ENCODE measurements around the gene RPL41. TPM values are rescaled to one million over a fixed set of nuclear protein-coding genes. Genes with fewer than 3 reads are reported as not detected.

Gene RPL41
- total RNA-seq, 1 donor from 2014 or later, result 3,805 TPM

- DNase-seq (ENCODE audit: low spot score), result no peak
- peaks cover 10% of the 10 kb centered on the region for H3K27me3 Mint-ChIP-seq (ENCODE audit: insufficient read depth, low read depth)
- Histone ChIP-seq H3K4me3 (no peak overlapping the region), H3K36me3 (no peaks in the 10 kb centered on the region), H3K4me1 (no peaks in the 10 kb centered on the region), H2AFZ (replicated peaks) (no peak overlapping the region), H3F3A (ENCODE audit: low read depth) (peaks cover 5% of the 10 kb centered on the region), H3K27ac (no peak overlapping the region), H4K20me1 (ENCODE audit: low read depth) (no peaks in the 10 kb centered on the region), H3K4me2 (no peak overlapping the region), H3K9ac (no peak overlapping the region), H3K9me3 (ENCODE audit: low read depth) (no peaks in the 10 kb centered on the region), H3K79me2 (ENCODE audit: low read depth) (no peaks in the 10 kb centered on the region), H3K27me3 (no peaks in the 10 kb centered on the region)
- no peak overlapping the region for H3K4me3 Mint-ChIP-seq
- no peaks in the 10 kb centered on the region for H3K36me3 Mint-ChIP-seq
- H3K9me3 Mint-ChIP-seq, result no peaks in the 10 kb centered on the region
- no peaks in the 10 kb centered on the region for H3K4me1 Mint-ChIP-seq
- no peak overlapping the region for H3K27ac Mint-ChIP-seq
- TF ChIP-seq EZH2phosphoT487 (IDR thresholded peaks at IDR 0.05), result no peak
- no peak for TF ChIP-seq EZH2 (IDR thresholded peaks at IDR 0.05)
Observed at GRCh38 chr12:56087220-56087619, 29.2 kb upstream of the RPL41 start.

DNA sequence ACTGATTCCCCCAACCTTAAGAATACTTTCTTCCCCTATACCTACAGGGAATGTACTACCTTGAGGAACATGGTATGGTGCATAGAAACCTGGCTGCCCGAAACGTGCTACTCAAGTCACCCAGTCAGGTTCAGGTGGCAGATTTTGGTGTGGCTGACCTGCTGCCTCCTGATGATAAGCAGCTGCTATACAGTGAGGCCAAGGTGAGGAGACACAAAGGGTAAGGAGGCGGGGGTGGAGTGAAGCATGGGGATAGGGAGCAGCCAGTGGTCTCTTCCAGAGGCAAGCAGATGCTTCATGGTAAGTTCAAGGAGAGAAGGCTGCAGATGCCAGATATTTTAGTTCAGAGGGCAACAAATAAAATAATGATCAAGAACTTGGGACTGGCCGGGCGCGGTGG, 18.7 kb upstream of the RPL41 start:
- H3K4me1 Mint-ChIP-seq, result peaks cover 4% of the 10 kb centered on the region
- peaks cover 2% of the 10 kb centered on the region for H3K9me3 Mint-ChIP-seq
- Histone ChIP-seq H3K4me3 (no peak overlapping the region), H3F3A (ENCODE audit: low read depth) (no peaks in the 10 kb centered on the region), H3K4me2 (no peak overlapping the region), H2AFZ (replicated peaks) (no peak overlapping the region), H3K9me3 (ENCODE audit: low read depth) (no peaks in the 10 kb centered on the region), H4K20me1 (ENCODE audit: low read depth) (no peaks in the 10 kb centered on the region), H3K36me3 (no peaks in the 10 kb centered on the region), H3K27me3 (no peaks in the 10 kb centered on the region), H3K79me2 (ENCODE audit: low read depth) (no peaks in the 10 kb centered on the region), H3K9ac (no peak overlapping the region), H3K4me1 (no peaks in the 10 kb centered on the region), H3K27ac (no peak overlapping the region)
- H3K27ac Mint-ChIP-seq, result no peak overlapping the region
- no peaks in the 10 kb centered on the region for H3K36me3 Mint-ChIP-seq
- peaks cover 2% of the 10 kb centered on the region for H3K27me3 Mint-ChIP-seq (ENCODE audit: insufficient read depth, low read depth)
- TF ChIP-seq EZH2phosphoT487 (IDR thresholded peaks at IDR 0.05), result no peak
- TF ChIP-seq EZH2 (IDR thresholded peaks at IDR 0.05), result no peak
- no peak for TF ChIP-seq CTCF (IDR thresholded peaks at IDR 0.05)
- no peak overlapping the region for H3K4me3 Mint-ChIP-seq
- DNase-seq (ENCODE audit: low spot score), result no peak

DNA sequence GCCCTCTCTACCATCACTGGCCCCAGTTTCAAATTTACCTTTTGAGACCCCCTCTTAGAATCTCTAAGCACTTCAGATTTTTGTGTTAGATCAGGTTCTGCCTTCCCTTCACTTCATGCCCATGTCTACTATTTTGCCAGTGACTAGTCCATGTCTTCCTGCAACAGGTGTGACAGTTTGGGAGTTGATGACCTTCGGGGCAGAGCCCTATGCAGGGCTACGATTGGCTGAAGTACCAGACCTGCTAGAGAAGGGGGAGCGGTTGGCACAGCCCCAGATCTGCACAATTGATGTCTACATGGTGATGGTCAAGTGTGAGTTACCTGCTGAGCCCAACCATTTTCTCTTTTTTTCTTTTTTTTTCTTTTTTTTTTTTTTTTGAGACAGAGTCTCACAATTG, 17.8 kb upstream of the RPL41 start:
- Histone ChIP-seq H3K9ac (no peak overlapping the region), H3K27me3 (no peaks in the 10 kb centered on the region), H4K20me1 (ENCODE audit: low read depth) (no peaks in the 10 kb centered on the region), H3K4me2 (no peak overlapping the region), H3K27ac (no peak overlapping the region), H3K4me1 (no peaks in the 10 kb centered on the region), H3K36me3 (no peaks in the 10 kb centered on the region), H3K4me3 (no peak overlapping the region), H3F3A (ENCODE audit: low read depth) (peaks cover 7% of the 10 kb centered on the region), H3K79me2 (ENCODE audit: low read depth) (peaks cover 8% of the 10 kb centered on the region), H3K9me3 (ENCODE audit: low read depth) (no peaks in the 10 kb centered on the region), H2AFZ (replicated peaks) (no peak overlapping the region)
- Mint-ChIP-seq H3K27me3 (ENCODE audit: insufficient read depth, low read depth) (peaks cover 2% of the 10 kb centered on the region), H3K27ac (no peak overlapping the region), H3K4me3 (no peak overlapping the region), H3K36me3 (no peaks in the 10 kb centered on the region), H3K4me1 (peaks cover 12% of the 10 kb centered on the region), H3K9me3 (no peaks in the 10 kb centered on the region)
- TF ChIP-seq EZH2phosphoT487 (IDR thresholded peaks at IDR 0.05), result no peak
- DNase-seq (ENCODE audit: low spot score), result no peak

DNA sequence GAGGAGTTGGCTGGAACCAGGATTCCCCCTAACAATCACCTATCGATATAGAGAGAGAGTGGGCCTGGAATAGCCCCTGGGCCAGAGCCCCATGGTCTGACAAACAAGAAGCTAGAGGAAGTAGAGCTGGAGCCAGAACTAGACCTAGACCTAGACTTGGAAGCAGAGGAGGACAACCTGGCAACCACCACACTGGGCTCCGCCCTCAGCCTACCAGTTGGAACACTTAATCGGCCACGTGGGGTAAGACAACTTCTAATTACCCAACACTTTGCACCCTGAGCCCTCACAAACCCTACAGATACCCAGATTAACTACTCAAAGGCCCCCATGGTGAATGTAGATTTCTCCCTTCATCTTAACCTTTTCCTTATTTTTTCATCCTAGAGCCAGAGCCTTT, 16.6 kb upstream of the RPL41 start:
- H3K4me1 Mint-ChIP-seq, result peaks cover 12% of the 10 kb centered on the region

More for the DNA sequence above, 16.6 kb upstream of the RPL41 start:
- Histone ChIP-seq H3K4me1 (no peaks in the 10 kb centered on the region), H2AFZ (replicated peaks) (no peak overlapping the region), H3K4me2 (no peak overlapping the region), H3K9me3 (ENCODE audit: low read depth) (no peaks in the 10 kb centered on the region), H3K9ac (no peak overlapping the region), H3K4me3 (no peak overlapping the region), H3F3A (ENCODE audit: low read depth) (peaks cover 11% of the 10 kb centered on the region), H3K79me2 (ENCODE audit: low read depth) (peaks cover 12% of the 10 kb centered on the region), H3K27ac (no peak overlapping the region), H3K27me3 (no peaks in the 10 kb centered on the region), H4K20me1 (ENCODE audit: low read depth) (peaks cover under 1% of the 10 kb centered on the region), H3K36me3 (no peaks in the 10 kb centered on the region)
- H3K4me3 Mint-ChIP-seq, result no peak overlapping the region
- H3K9me3 Mint-ChIP-seq, result no peaks in the 10 kb centered on the region
- H3K27ac Mint-ChIP-seq, result no peak overlapping the region
- DNase-seq (ENCODE audit: low spot score), result no peak
- H3K36me3 Mint-ChIP-seq, result no peaks in the 10 kb centered on the region
- peaks cover 3% of the 10 kb centered on the region for H3K27me3 Mint-ChIP-seq (ENCODE audit: insufficient read depth, low read depth)
- TF ChIP-seq CTCF (IDR thresholded peaks at IDR 0.05) (no peak), EZH2phosphoT487 (IDR thresholded peaks at IDR 0.05) (no peak), EZH2 (IDR thresholded peaks at IDR 0.05) (no peak)

Measured in neural progenitor cell (in vitro differentiated cells).